A673 (cell line): ENCODE measurements around the gene CFAP161. TPM values are rescaled to one million over a fixed set of nuclear protein-coding genes. Genes with fewer than 3 reads are reported as not detected.

Experiments
- BruUV-seq: library from RNA; stranded (reverse); fragments of 400-500 nt; replicated peaks from 2 replicates; lab custom pipeline; 2021; lab: Mats Ljungman, UMichigan
- CTCF ChIA-PET: fragments of 300-600 bp; sonication (Branson Sonifier 250); formaldehyde crosslinking; loops from one replicate; lab custom pipeline; 2022; ENCODE audit warnings: antibody characterized with exemption; lab: Charles Lee
- POLR2A ChIA-PET: fragments of 300-600 bp; sonication (Branson Sonifier 250); formaldehyde crosslinking; loops from one replicate; lab custom pipeline; 2022; ENCODE audit warnings: antibody characterized with exemption; ENCODE audit not compliant: low non-redundant PET; lab: Charles Lee
- DNase-seq: peaks from one replicate; pipeline ENCODE4 v3.0.0-alpha.2; 2015; ENCODE audit warnings: low spot score
- H3K27ac ChIP-seq: fragments of 200-600 bp; sonication (generic); 2 replicates; pipeline ENCODE4 v1.5.1; 2016; ENCODE audit warnings: mixed run types, low read depth, mild to moderate bottlenecking, mixed read lengths, antibody characterized with exemption, low read length; ENCODE audit not compliant: poor library complexity, severe bottlenecking
- H3K27me3 ChIP-seq: fragments of 200-600 bp; sonication (generic); replicated peaks from 2 replicates; pipeline ENCODE4 v1.6.1; 2017; ENCODE audit warnings: mixed run types, low read depth, mild to moderate bottlenecking, mixed read lengths, antibody characterized with exemption, low read length; ENCODE audit not compliant: insufficient read depth, poor library complexity
- H3K36me3 ChIP-seq: fragments of 200-600 bp; sonication (generic); 2 replicates; pipeline ENCODE4 v1.6.1; 2016; ENCODE audit warnings: mixed run types, mild to moderate bottlenecking, mixed read lengths, antibody characterized with exemption, low read length; ENCODE audit not compliant: insufficient read depth, poor library complexity, severe bottlenecking
- H3K4me1 ChIP-seq: fragments of 200-600 bp; sonication (generic); 2 replicates; pipeline ENCODE4 v1.6.1; 2017; ENCODE audit warnings: mixed run types, mild to moderate bottlenecking, mixed read lengths, antibody characterized with exemption, low read length; ENCODE audit not compliant: insufficient read depth, poor library complexity, severe bottlenecking
- H3K4me3 ChIP-seq: fragments of 200-600 bp; sonication (generic); 2 replicates; pipeline ENCODE4 v1.5.1; 2016; ENCODE audit warnings: low read depth, mixed run types, mild to moderate bottlenecking, mixed read lengths, low read length; ENCODE audit not compliant: poor library complexity, severe bottlenecking
- H3K9me3 ChIP-seq: fragments of 200-600 bp; sonication (generic); 2 replicates; pipeline ENCODE4 v1.6.1; 2016; ENCODE audit warnings: mixed run types, low read depth, mild to moderate bottlenecking, mixed read lengths, antibody characterized with exemption, low read length; ENCODE audit not compliant: poor library complexity, severe bottlenecking
- EZH2 ChIP-seq: fragments of 200-600 bp; sonication (generic); IDR thresholded peaks from 2 replicates; pipeline ENCODE4 v1.6.1; 2017; ENCODE audit warnings: borderline replicate concordance, low read depth, mild to moderate bottlenecking, mixed read lengths, antibody characterized with exemption, low read length; ENCODE audit not compliant: poor library complexity, severe bottlenecking
- intact Hi-C: fragments of 100-400 bp; cut with micrococcal nuclease; formaldehyde crosslinking; loops from one replicate; pipeline ENCODE4 v1.10.0; 2022; ENCODE audit not compliant: unreplicated experiment
- total RNA-seq: library from RNA; stranded (reverse); gene quantifications from 2 replicates; pipeline ENCODE4 v1.2.3, GENCODE V29; 2021
- TF ChIP-seq, protein P1 (sequence below): fragments of 300-800, 200-600 bp; sonication (generic); conservative IDR thresholded peaks from 2 replicates; pipeline ENCODE4 v1.5.1; 2017; ENCODE audit warnings: low read depth, mild to moderate bottlenecking, antibody characterized with exemption, low read length, moderate library complexity, mixed read lengths

Gene CFAP161
- total RNA-seq, 1 experiment from 2014 or later, result 2.8 TPM

DNA sequence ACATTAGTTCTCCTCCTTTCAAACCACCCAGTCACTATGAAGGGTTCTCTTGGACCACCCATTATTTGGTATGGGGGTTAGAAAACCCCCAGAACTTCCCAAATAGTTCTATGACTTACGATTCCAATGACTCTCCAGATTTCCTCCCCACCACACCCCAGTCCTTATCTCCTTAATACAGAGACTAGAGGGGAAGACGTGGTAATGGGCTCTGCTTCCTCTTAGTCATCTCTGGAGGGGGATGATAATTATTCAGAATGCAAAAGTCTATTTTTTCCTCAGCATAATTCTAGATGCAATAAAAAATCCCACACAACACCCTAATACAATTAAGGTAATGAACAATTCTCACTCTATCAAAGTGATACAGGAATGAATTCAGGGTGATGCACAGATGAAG lies 48.9 kb upstream of the CFAP161 start:
- DNase-seq, result no peak
- H3K36me3 ChIP-seq, result no peaks in the 10 kb centered on the region
- H3K9me3 ChIP-seq, result no peaks in the 10 kb centered on the region
- ChIA-PET CTCF (no interaction called here), POLR2A (no interaction called here)
- no TSS peak for BruUV-seq
- no peak overlapping the region for H3K4me3 ChIP-seq
- no peaks in the 10 kb centered on the region for H3K4me1 ChIP-seq
- intact Hi-C loops, result no loop called here
- H3K27me3 ChIP-seq, result no peaks in the 10 kb centered on the region
- no peak for TF ChIP-seq EZH2
- TF ChIP-seq, protein P1, sequence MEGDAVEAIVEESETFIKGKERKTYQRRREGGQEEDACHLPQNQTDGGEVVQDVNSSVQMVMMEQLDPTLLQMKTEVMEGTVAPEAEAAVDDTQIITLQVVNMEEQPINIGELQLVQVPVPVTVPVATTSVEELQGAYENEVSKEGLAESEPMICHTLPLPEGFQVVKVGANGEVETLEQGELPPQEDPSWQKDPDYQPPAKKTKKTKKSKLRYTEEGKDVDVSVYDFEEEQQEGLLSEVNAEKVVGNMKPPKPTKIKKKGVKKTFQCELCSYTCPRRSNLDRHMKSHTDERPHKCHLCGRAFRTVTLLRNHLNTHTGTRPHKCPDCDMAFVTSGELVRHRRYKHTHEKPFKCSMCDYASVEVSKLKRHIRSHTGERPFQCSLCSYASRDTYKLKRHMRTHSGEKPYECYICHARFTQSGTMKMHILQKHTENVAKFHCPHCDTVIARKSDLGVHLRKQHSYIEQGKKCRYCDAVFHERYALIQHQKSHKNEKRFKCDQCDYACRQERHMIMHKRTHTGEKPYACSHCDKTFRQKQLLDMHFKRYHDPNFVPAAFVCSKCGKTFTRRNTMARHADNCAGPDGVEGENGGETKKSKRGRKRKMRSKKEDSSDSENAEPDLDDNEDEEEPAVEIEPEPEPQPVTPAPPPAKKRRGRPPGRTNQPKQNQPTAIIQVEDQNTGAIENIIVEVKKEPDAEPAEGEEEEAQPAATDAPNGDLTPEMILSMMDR, result no peak
- H3K27ac ChIP-seq, result no peak overlapping the region

DNA sequence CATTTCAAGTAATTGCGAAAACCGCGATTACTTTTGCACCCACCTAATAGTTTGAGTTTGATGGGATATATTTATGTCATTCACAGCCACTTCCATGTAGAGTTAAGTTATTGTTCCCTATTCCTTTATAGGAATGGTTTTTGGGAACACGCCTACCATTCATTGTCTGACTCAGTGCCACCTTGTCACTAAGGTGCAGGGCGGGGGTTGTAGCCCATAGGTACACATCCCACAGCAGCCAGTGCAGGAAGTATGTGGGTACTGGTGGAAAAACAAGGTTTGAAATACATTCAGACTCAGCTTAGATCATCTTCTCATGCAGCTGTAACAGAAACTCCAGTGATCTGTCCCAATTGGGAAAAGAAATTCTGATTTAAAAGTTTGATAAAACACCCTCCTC lies 48.2 kb upstream of the CFAP161 start:
- no peak for DNase-seq
- Histone ChIP-seq H3K27ac (no peak overlapping the region), H3K27me3 (no peaks in the 10 kb centered on the region), H3K4me1 (no peaks in the 10 kb centered on the region), H3K4me3 (no peak overlapping the region), H3K9me3 (no peaks in the 10 kb centered on the region), H3K36me3 (no peaks in the 10 kb centered on the region)
- BruUV-seq, result no TSS peak
- ChIA-PET CTCF (no interaction called here), POLR2A (no interaction called here)
- intact Hi-C loops, result no loop called here
- TF ChIP-seq, protein P1, result no peak
- TF ChIP-seq EZH2, result no peak

DNA sequence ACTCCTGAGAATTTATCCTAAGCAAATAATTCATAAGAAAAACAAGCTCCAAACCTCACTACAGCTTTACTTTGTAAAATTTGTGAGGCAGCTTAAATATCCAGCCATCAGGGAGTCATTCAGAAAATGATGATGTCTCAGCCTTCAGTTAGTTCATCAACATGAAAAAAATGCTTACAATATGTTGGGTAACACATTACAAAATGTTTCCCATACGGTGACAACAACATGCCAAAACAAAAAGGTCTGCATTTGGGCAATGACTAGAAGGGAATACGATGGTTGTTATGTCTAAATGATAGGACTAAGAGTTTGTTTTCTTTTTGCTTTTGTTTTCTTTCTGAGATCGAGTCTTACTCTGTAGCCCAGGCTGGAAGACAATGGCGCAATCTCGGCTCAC lies 47.0 kb upstream of the CFAP161 start:
- no peaks in the 10 kb centered on the region for H3K36me3 ChIP-seq
- ChIA-PET CTCF (no interaction called here), POLR2A (no interaction called here)
- no peaks in the 10 kb centered on the region for H3K4me1 ChIP-seq
- no peaks in the 10 kb centered on the region for H3K27me3 ChIP-seq
- TF ChIP-seq EZH2, result no peak
- TF ChIP-seq, protein P1, result no peak
- H3K9me3 ChIP-seq, result no peaks in the 10 kb centered on the region
- intact Hi-C loops, result no loop called here
- no peak overlapping the region for H3K27ac ChIP-seq
- no TSS peak for BruUV-seq
- H3K4me3 ChIP-seq, result no peak overlapping the region
- DNase-seq, result no peak
